ENCODE results near the gene COX7A2L.
"Not testable (repeated sequence)": the region's sequence is repeated elsewhere in the genome, so short reads cannot be mapped to it uniquely, and the experiment has no call there.

DNA sequence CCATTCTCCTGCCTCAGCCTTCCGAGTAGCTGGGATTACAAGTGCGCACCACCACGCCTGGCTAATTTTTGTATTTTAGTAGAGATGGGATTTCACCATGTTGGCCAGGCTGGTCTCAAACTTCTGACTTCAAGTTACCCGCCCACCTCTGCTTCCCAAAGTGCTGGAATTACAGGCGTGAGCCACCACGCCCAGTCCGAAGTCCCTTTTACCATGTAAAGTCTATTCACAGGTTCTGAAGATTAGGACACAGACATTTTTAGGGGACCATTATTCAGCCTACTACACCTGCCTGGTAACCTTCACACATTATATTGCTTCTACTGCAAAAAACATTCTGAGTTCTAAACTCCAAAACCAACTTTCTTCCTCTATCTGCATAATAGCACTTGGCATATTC is 19.0 kb upstream of the COX7A2L start:
- TF ChIP-seq, protein P1, sequence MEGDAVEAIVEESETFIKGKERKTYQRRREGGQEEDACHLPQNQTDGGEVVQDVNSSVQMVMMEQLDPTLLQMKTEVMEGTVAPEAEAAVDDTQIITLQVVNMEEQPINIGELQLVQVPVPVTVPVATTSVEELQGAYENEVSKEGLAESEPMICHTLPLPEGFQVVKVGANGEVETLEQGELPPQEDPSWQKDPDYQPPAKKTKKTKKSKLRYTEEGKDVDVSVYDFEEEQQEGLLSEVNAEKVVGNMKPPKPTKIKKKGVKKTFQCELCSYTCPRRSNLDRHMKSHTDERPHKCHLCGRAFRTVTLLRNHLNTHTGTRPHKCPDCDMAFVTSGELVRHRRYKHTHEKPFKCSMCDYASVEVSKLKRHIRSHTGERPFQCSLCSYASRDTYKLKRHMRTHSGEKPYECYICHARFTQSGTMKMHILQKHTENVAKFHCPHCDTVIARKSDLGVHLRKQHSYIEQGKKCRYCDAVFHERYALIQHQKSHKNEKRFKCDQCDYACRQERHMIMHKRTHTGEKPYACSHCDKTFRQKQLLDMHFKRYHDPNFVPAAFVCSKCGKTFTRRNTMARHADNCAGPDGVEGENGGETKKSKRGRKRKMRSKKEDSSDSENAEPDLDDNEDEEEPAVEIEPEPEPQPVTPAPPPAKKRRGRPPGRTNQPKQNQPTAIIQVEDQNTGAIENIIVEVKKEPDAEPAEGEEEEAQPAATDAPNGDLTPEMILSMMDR (IDR thresholded peaks at IDR 0.05): not testable (repeated sequence)
- not testable (repeated sequence) for TF ChIP-seq AR (CRISPR knock-in tag; IDR thresholded peaks at IDR 0.05); ZNF512 (CRISPR knock-in tag; IDR thresholded peaks at IDR 0.05; ENCODE audit: borderline replicate concordance); ARID4B (CRISPR knock-in tag; IDR thresholded peaks at IDR 0.05; ENCODE audit: borderline replicate concordance); ETV6 (CRISPR knock-in tag; IDR thresholded peaks at IDR 0.05); NFYB (CRISPR knock-in tag; conservative IDR thresholded peaks at IDR 0.05; ENCODE audit: low read depth); ZNF232 (CRISPR knock-in tag; IDR thresholded peaks at IDR 0.05); MXD4 (CRISPR knock-in tag; IDR thresholded peaks at IDR 0.05; ENCODE audit: borderline replicate concordance); AFF4 (CRISPR knock-in tag; IDR thresholded peaks at IDR 0.05; ENCODE audit: borderline replicate concordance); FOXK1 (CRISPR knock-in tag; IDR thresholded peaks at IDR 0.05); HMGA2 (CRISPR knock-in tag; IDR thresholded peaks at IDR 0.05)
- TF ChIP-seq, protein P2, sequence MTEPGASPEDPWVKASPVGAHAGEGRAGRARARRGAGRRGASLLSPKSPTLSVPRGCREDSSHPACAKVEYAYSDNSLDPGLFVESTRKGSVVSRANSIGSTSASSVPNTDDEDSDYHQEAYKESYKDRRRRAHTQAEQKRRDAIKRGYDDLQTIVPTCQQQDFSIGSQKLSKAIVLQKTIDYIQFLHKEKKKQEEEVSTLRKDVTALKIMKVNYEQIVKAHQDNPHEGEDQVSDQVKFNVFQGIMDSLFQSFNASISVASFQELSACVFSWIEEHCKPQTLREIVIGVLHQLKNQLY (CRISPR knock-in tag; IDR thresholded peaks at IDR 0.05): not testable (repeated sequence)
- TF ChIP-seq, protein P3, sequence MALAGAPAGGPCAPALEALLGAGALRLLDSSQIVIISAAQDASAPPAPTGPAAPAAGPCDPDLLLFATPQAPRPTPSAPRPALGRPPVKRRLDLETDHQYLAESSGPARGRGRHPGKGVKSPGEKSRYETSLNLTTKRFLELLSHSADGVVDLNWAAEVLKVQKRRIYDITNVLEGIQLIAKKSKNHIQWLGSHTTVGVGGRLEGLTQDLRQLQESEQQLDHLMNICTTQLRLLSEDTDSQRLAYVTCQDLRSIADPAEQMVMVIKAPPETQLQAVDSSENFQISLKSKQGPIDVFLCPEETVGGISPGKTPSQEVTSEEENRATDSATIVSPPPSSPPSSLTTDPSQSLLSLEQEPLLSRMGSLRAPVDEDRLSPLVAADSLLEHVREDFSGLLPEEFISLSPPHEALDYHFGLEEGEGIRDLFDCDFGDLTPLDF (CRISPR knock-in tag; IDR thresholded peaks at IDR 0.05): not testable (repeated sequence)

Data from WTC11 (cell line).